Activated T-cell treated with anti-CD3 and anti-CD28 coated beads, Interleukin-2, amount 50 U/mL, for 72 hours (primary cell): ENCODE results near the gene SEC11C. TPM values are rescaled to one million over a fixed set of nuclear protein-coding genes. Genes with fewer than 3 reads are reported as not detected.

Source experiments
- ATAC-seq, 2 donors: fragments of 150-1000 bp; cut with Tn5 transposase; replicated peaks in 1 of 2; 2 replicates each; pipeline ENCODE4 v1.10.0; 2021; ENCODE audit warnings: moderate library complexity in 2 of 2, mild to moderate bottlenecking in 1 of 2
- DNase-seq, 2 donors: peaks; one replicate each; pipeline ENCODE4 v3.0.0; 2021 to 2022; ENCODE audit warnings: mixed read lengths in 1 of 2
- H3K27ac Mint-ChIP-seq: one replicate; pipeline ENCODE4 v1.8.0; 2022; ENCODE audit warnings: mild to moderate bottlenecking, moderate library complexity, mixed read lengths
- H3K27me3 Mint-ChIP-seq: one replicate; pipeline ENCODE4 v1.8.0; 2022; ENCODE audit warnings: low read depth, mixed read lengths
- H3K36me3 Mint-ChIP-seq, 2 donors: one replicate each; pipeline ENCODE4 v1.8.0; 2022; ENCODE audit warnings: mixed read lengths in 2 of 2, mild to moderate bottlenecking in 1 of 2; ENCODE audit not compliant: insufficient read depth in 2 of 2
- H3K4me1 Mint-ChIP-seq: one replicate; pipeline ENCODE4 v1.8.0; 2022; ENCODE audit warnings: low read depth, mixed read lengths
- H3K4me3 Mint-ChIP-seq, 2 donors: one replicate each; pipeline ENCODE4 v1.8.0; 2022; ENCODE audit warnings: mild to moderate bottlenecking in 2 of 2, mixed read lengths in 2 of 2, moderate library complexity in 2 of 2
- H3K9me3 Mint-ChIP-seq, 2 donors: one replicate each; pipeline ENCODE4 v1.8.0; 2022; ENCODE audit warnings: mixed read lengths in 2 of 2
- total RNA-seq, 2 donors: library from RNA; stranded (reverse); gene quantifications; one replicate each; pipeline ENCODE4 v1.2.3, GENCODE V29; 2022

Gene SEC11C
- total RNA-seq, 2 donors from 2014 or later = 160 to 194 TPM

DNA sequence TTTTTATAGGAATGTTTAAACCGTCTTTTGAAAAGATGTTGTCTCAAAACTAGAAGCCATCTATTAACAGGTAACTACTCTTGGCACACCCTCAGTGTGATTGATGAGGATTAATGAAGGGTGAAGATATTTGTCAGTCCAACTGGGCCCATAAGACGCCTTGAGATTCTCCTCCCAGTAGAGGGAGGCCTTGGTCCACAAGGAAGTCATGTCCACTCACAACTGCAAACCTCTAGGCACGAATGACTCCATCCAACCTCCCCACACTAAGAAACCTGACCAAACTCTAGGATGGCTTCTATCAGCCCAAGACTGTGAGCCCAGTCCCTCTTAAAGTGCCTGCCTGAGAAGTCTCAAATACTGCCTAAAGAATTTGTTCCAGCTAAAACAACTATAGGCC, 61.1 kb downstream of the SEC11C start:
- Mint-ChIP-seq H3K27me3 (peaks cover 47% of the 10 kb centered on the region), H3K9me3 (no peaks in the 10 kb centered on the region), H3K4me3 (no peak overlapping the region), H3K4me1 (no peaks in the 10 kb centered on the region), H3K36me3 (no peaks in the 10 kb centered on the region), H3K27ac (no peak overlapping the region)
- DNase-seq (no peak), ATAC-seq (no peak)

DNA sequence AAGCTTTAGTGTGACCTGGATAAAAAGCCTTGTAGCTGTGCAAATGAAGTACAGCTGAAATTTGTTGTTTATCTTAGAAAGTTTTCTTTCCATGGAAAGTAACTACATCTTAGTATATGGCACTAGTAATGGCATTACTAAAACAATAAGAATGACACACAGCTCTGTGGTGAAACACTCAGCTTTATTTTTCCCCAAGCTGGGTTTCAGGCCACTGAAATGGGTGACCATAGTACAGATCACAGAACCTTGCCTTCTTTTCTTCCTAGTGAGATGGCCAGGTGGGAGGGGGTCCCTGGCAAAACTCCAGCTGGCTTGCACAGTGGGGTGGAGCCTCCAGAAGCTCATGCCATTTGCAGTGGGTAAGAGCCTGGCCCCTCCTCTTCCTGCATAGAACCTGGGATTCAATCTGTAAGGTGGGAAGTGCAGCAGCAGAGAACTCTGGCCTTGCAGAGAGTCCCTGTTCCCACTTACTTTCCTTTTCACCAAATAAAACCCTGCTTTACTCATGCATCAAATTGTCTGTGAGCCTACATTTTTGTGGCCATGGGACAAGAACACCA, 62.7 kb downstream of the SEC11C start:
- ATAC-seq (peak; percentile 41 to 61), DNase-seq (no peak)
- Mint-ChIP-seq H3K27me3 (peaks cover 39% of the 10 kb centered on the region), H3K36me3 (no peaks in the 10 kb centered on the region), H3K9me3 (no peaks in the 10 kb centered on the region), H3K4me1 (no peaks in the 10 kb centered on the region), H3K4me3 (no peak overlapping the region), H3K27ac (no peak overlapping the region)

DNA sequence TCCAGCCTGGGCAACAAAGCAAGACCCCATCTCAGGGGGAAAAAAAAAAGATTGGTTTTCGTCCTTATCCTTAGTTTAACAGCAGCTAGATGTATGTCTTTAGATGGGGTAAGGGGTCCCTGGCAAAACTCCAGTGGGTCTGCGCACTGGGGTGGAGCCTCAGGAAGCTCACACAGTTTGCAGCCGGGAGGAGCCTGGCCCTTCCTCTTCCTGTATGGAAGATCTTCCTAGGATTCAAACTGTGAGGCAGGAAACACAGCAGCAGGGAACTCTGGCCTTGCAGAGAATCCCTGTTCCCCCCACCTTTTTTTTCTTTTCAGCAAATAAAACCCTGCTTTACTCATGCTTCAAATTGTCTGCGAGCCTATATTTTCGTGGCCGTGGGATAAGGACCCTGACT, 67.8 kb downstream of the SEC11C start:
- no peak overlapping the region for H3K27ac Mint-ChIP-seq
- ATAC-seq (no peak), DNase-seq (no peak)
- no peaks in the 10 kb centered on the region for H3K4me1 Mint-ChIP-seq
- H3K9me3 Mint-ChIP-seq = no peaks in the 10 kb centered on the region
- H3K4me3 Mint-ChIP-seq = no peak overlapping the region
- H3K36me3 Mint-ChIP-seq = no peaks in the 10 kb centered on the region
- H3K27me3 Mint-ChIP-seq = peaks cover 17% of the 10 kb centered on the region

Other genes starting within 250 kb of the SEC11C start
- gene GRP, start 80.3 kb downstream of the SEC11C start, total RNA-seq = not detected
- gene RAX, start 133.6 kb downstream of the SEC11C start, total RNA-seq = not detected
- gene CPLX4, start 178.8 kb downstream of the SEC11C start, total RNA-seq = not detected
- gene LMAN1, start 219.4 kb downstream of the SEC11C start, total RNA-seq = 100 to 1,000 TPM in 1 of 2 donors, 10 to 100 TPM in 1; 95.7 to 144 TPM